ENCODE data around the gene GET3.
A peak's percentile ranks its signal among the peaks of the same experiment; 100 is the strongest.

Gene GET3

DNA sequence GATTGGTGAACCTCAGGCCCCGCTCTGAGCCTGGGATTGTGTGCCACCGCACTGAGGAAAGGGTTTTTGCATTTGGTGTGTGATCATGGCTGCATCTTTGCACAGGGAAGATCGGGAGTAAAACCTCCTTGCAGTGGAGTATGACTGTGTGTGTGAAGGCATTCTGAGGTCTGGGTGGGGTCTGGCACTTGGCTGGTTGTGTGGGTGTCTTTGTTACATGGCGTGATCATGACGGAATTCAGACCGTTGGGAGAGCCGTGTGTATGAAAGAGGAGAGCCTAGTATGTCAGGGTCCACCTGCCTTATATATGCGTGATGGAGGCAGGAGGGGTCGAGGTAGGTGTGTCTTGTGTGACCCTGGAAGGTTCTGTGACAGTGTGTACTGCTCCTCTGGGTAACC, 13.6 kb downstream of the GET3 start:
- no peak for DNase-seq (ENCODE audit: low read depth in 1 of 2, low spot score in 1 of 2)

- DNase-seq (ENCODE audit: low read depth in 1 of 2, low spot score in 1 of 2), result no peak
These were observed 14.3 kb downstream of the GET3 start, which contains the start of gene BEST2 for GRCh38 chr19:12751635-12752034. TSS of gene BEST2 (plus strand) at chr19:12751791. CDS start at chr19:12752593, 802 bp downstream.

- DNase-seq (ENCODE audit: low read depth in 1 of 2, low spot score in 1 of 2), result no peak
These were observed 14.9 kb downstream of the GET3 start for GRCh38 chr19:12752056-12752781.

DNA sequence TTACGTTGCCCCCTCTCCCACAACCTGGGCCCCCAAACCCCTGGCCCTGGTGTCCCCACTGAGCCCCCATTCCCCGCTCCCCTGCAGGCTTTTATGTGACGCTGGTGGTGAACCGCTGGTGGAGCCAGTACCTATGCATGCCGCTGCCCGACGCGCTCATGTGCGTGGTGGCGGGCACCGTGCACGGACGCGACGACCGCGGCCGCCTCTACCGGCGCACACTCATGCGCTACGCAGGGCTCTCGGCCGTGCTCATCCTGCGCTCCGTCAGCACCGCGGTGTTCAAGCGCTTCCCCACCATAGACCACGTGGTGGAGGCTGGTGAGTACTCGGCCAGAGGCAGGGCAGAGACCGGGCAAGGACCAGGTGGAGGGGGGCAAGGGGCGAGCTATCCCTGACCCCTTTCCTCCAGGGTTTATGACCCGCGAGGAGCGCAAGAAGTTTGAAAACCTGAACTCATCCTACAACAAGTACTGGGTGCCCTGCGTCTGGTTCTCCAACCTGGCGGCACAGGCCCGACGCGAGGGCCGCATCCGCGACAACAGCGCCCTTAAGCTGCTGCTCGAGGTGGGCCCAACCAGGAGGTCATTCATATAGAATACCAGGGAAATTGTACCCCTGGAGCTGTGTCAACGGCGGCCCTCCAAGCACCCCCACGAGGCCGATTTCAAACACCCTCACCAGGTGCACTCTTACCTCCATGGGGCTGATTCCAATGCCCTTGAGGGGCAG, 17.3 kb downstream of the GET3 start:
- DNase-seq (ENCODE audit: low read depth in 1 of 2, low spot score in 1 of 2), result no peak

- no peak for DNase-seq (ENCODE audit: low read depth in 1 of 2, low spot score in 1 of 2)
These were observed 19.0 kb downstream of the GET3 start for GRCh38 chr19:12756150-12756883.

DNA sequence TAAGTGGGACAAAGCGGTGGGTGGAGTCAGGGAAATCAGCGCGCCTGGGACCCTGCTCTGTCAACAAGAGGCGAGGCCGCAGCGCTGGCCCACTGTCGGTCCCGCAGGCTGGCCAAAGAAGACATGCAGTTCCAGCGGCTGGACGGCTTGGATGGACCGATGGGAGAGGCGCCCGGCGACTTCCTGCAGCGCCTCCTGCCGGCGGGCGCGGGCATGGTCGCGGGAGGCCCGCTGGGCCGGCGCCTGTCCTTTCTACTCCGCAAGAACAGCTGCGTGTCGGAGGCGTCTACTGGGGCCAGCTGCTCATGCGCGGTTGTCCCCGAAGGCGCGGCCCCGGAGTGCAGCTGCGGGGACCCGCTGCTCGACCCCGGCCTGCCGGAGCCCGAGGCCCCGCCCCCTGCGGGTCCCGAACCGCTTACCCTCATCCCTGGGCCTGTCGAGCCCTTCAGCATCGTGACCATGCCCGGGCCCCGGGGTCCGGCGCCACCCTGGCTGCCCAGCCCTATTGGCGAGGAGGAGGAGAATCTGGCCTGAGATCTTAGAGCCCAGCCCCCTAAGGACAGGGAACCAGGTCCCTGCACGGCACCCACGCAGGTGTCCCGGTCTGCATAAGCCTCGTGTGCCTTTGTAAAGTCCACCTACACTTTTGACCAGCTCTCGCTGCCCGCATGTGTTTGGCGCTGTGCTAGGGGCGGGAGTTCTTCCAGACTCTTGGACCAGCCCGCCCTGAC, 20.4 kb downstream of the GET3 start:
- DNase-seq (ENCODE audit: low read depth in 1 of 2, low spot score in 1 of 2), result peak; percentile 36 to 49

DNA sequence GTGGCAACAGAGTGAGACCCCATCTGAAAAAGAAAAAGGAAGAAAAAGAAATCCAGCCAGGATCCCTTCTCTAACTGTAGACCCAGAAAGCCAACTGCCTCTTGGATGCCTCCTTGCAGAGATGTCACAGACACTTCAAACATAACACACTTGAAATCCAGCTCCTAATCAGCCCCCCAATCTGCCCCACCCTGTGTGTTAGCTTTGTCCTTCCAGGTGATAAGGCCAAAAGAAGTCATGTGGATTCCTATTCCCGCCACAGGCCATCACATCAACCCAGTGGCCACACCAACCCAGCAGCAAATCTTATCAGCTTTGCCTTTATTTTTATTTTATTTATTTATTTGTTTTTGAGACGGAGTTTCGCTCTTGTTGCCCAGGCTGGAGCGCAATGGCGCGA, 22.4 kb downstream of the GET3 start:
- DNase-seq (ENCODE audit: low read depth in 1 of 2, low spot score in 1 of 2), result no peak

DNA sequence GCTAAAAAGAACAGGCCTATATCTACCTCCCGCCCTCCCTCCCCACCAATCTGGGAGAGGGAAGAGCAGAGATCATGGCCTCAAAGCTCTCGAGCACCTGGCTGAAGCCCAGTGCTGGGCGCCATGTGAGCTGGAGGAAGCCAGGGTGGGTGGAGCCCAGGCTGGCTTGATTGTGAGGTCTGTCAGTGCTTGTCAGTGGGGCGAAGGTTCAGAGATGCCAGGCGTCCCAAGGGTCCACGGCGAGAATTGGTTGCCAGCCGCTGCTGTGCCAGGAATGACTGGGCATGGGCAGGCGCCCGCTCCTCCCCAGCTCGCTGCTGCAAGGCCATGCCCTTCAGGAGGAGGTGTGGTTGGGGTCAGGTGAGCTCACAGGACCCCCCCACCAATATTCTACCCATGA, 25.8 kb downstream of the GET3 start:
- no peak for DNase-seq (ENCODE audit: low read depth in 1 of 2, low spot score in 1 of 2)

GRCh38 chr19:12764698-12765097, 27.4 kb downstream of the GET3 start:
- no peak for DNase-seq (ENCODE audit: low read depth in 1 of 2, low spot score in 1 of 2)

- peak in 1 of 2 donors; percentile 56 for DNase-seq (ENCODE audit: low read depth in 1 of 2, low spot score in 1 of 2)
These were observed 28.8 kb downstream of the GET3 start for GRCh38 chr19:12766051-12766521.

DNA sequence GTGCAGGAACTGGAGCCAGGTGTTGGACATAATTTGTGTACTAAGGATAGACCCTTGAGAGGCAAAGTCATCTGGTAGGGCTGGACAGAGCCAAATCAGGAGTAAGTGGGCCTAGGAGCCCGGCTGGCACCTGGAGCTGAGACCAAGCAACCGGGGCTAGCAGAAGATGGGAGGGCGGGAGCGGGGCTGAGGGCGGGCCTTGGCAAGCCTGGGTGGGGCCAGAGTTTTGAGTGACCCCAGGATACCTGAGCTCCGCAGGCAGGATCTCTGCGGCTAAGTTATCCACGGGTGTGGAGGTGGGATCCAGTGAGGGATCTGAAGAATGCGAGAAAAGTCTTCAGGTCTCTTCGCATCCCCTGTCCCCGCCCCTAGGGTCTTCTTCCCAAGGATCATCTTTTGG, 29.9 kb downstream of the GET3 start:
- DNase-seq (ENCODE audit: low read depth in 1 of 2, low spot score in 1 of 2), result no peak

GRCh38 chr19:12767666-12768065, 30.4 kb downstream of the GET3 start:
- DNase-seq (ENCODE audit: low read depth in 1 of 2, low spot score in 1 of 2), result no peak

DNA sequence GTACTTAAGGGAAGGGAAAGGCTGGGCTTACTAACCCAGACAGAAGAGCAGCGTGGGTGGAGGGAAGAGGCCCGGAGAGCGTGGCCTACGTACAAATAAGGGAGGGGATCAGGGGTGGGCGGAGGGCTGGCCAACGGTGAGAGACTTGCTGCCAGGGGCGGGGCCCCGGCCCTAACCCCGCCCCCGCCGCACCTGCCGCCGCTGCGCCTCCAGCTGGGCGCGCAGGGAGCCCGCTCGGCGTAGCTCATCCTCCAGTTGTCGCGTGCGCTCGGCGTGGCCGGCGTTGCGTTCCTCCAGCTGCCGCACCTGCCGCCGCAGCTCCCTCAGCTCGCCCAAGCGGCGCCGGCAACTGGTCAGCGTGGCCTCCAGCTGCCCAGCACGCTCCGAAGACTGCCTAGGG, 32.4 kb downstream of the GET3 start:
- peak in 1 of 2 donors; percentile 46 for DNase-seq (ENCODE audit: low read depth in 1 of 2, low spot score in 1 of 2)

DNA sequence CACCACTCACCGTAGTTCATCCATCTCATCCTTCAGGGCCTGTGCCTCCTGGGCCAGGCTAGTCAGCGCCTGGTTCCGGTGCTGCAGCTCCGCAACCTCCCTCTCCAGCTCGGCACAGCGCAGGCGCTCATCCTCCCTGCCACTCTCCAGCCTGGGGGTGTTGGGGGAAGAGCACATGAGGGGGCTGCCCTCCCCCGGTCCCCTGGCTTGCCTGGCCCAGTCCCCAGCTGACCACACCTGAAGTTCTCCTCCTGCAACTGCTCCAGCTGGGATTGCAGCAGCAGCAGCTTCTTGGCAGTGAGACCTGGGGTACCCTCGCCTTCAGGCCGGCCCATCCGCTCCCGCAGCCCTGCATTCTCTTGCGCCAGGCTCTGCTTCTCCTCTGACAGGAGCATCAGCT, 33.6 kb downstream of the GET3 start:
- DNase-seq (ENCODE audit: low read depth in 1 of 2, low spot score in 1 of 2), result no peak

DNA sequence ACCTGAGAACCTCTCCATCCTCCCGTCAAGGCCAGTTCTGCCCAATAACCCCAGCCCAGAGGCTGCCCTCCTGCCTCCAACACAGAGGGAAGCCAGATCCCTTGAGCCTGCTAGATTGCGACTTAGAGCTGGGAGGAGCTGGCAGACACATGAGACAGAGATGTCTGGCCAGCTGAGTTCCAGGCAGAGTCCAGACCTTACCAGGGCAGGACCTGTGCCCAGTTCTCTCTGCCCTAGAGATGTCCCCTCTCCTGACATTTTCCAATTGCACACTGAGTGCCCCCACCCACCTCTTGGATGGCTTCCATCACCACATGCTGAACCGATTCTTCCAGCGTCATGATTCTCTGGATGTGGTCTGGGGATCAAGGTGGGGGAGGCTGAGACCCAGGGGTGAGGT, 35.0 kb downstream of the GET3 start:
- DNase-seq (ENCODE audit: low read depth in 1 of 2, low spot score in 1 of 2), result no peak

- no peak for DNase-seq (ENCODE audit: low read depth in 1 of 2, low spot score in 1 of 2)
These were observed 36.3 kb downstream of the GET3 start for GRCh38 chr19:12773571-12773970.

DNA sequence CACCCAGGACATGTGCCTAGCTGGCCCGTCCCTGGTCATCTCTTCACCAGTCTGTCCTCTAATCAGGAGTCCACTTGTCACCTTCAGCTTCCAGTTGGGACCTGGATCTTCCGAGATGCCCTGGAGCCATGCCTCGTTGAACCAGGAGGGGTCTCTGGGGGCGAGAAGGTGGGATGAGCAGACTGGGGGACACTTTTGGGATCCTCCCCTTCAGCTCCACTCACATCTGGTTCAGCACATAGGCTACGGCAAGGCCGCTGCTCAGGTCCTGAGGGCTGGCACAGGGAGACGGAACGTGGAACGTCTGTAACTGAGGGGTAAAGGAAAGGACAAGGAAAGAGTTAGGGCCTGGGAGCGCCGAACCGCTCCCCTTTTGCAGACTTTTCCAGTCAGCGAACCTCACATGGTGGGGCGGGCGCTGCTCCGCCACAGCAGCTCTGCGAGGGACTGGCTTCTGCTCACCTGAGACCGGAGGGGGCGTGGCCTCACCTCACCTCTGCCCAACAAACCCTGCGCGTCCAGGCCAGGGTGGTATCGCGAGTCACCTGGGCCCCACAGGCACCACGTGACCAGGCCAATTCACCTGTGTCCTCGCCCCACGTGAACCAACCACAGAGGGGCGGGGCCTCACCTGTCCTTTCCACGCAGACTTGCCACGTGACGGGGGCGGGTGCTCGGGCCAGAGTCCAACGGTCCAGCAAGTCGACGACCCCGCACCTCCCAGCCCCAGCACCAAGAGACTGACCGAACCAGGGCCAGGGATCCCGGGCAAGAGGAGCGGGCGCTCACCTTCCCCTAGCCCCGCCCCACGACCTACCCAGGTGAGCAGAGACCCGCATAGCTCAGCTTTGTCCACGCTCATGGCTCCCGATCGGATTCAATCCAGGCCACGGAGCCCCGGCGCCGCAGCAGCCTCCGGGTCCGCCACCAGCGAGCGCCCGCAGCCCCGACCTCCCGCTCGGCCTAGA, 37.6 kb downstream of the GET3 start, which contains the start of gene HOOK2:
Gene HOOK2 (minus strand): TSS at position 965 of the 968 bp plus-strand sequence. CDS start 103 bp downstream, at position 862.
- DNase-seq (ENCODE audit: low read depth in 1 of 2, low spot score in 1 of 2), result no peak

GRCh38 chr19:12777217-12778016, 40.1 kb downstream of the GET3 start:
- DNase-seq (ENCODE audit: low read depth in 1 of 2, low spot score in 1 of 2), result peak; percentile 69 to 73

Data from activated CD4-positive, alpha-beta T cell treated with anti-CD3 and anti-CD28 coated beads, Interleukin-2, amount 50 U/mL, for 24 hours (primary cell).